Naive thymus-derived CD4-positive, alpha-beta T cell (primary cell): ENCODE data around the gene GALNT13. TPM values are rescaled to one million over a fixed set of nuclear protein-coding genes. Genes with fewer than 3 reads are reported as not detected.

Experiments
- ATAC-seq: fragments of 150-1000 bp; cut with Tn5 transposase; 2 replicates; pipeline ENCODE4 v1.10.0; 2021; ENCODE audit warnings: mild to moderate bottlenecking, moderate library complexity
- CTCF ChIA-PET: fragments of 350-600 bp; sonication (Branson Sonifier 250); formaldehyde crosslinking; loops from one replicate; lab custom pipeline; 2021; ENCODE audit warnings: antibody characterized with exemption; lab: Charles Lee
- POLR2A ChIA-PET: fragments of 350-600 bp; sonication (Branson Sonifier 250); formaldehyde crosslinking; loops from one replicate; lab custom pipeline; 2021; ENCODE audit warnings: antibody characterized with exemption, inconsistent platforms; lab: Charles Lee
- DNase-seq, 9 donors: peaks; one replicate each; pipeline versions ENCODE4 v3.0.0 to v3.0.0-alpha.2; 2020 to 2022; ENCODE audit warnings: mixed read lengths in 1 of 9
- H3K27ac ChIP-seq: one replicate; pipeline ENCODE4 v1.7.0; 2013; ENCODE audit warnings: mild to moderate bottlenecking, low read depth, low read length, moderate library complexity
- H3K27me3 ChIP-seq, 2 donors: one replicate each; pipeline ENCODE4 v1.7.0; 2013; ENCODE audit warnings: low read length in 2 of 2, mild to moderate bottlenecking in 2 of 2, moderate library complexity in 2 of 2; ENCODE audit not compliant: control insufficient read depth in 2 of 2, insufficient read depth in 2 of 2
- H3K36me3 ChIP-seq, 3 experiments: 1 replicate in 2 of 3; 2 replicates in 1 of 3; pipeline ENCODE4 v1.7.0; 2013; ENCODE audit warnings: low read length in 3 of 3, mild to moderate bottlenecking in 3 of 3, moderate library complexity in 1 of 3; ENCODE audit not compliant: insufficient read depth in 3 of 3, control insufficient read depth in 2 of 3
- H3K4me1 ChIP-seq, 2 donors: one replicate each; pipeline ENCODE4 v1.7.0; 2013; ENCODE audit warnings: low read length in 2 of 2, mild to moderate bottlenecking in 2 of 2, moderate library complexity in 1 of 2; ENCODE audit not compliant: control insufficient read depth in 2 of 2, insufficient read depth in 2 of 2
- H3K4me3 ChIP-seq: 2 replicates; pipeline ENCODE4 v1.7.0; 2013; ENCODE audit warnings: mild to moderate bottlenecking, low read length
- H3K9me3 ChIP-seq, 3 experiments: 1 replicate in 2 of 3; 2 replicates in 1 of 3; pipeline ENCODE4 v1.7.0; 2013; ENCODE audit warnings: low read length in 3 of 3; ENCODE audit not compliant: control insufficient read depth in 2 of 3
- H3K27ac Mint-ChIP-seq, 9 donors: one replicate each; pipeline ENCODE4 v1.8.0; 2020 to 2022; ENCODE audit warnings: mixed read lengths in 9 of 9, mild to moderate bottlenecking in 8 of 9, moderate library complexity in 5 of 9, inconsistent platforms in 2 of 9
- H3K27me3 Mint-ChIP-seq, 5 donors: one replicate each; pipeline ENCODE4 v1.8.0; 2021 to 2022; ENCODE audit warnings: mixed read lengths in 5 of 5, mild to moderate bottlenecking in 1 of 5
- H3K36me3 Mint-ChIP-seq, 5 donors: one replicate each; pipeline ENCODE4 v1.8.0; 2020 to 2022; ENCODE audit warnings: mixed read lengths in 5 of 5, mild to moderate bottlenecking in 3 of 5, inconsistent platforms in 1 of 5
- H3K4me1 Mint-ChIP-seq, 7 donors: one replicate each; pipeline ENCODE4 v1.8.0; 2020 to 2022; ENCODE audit warnings: mixed read lengths in 7 of 7, mild to moderate bottlenecking in 3 of 7, inconsistent platforms in 1 of 7
- H3K4me3 Mint-ChIP-seq, 10 donors: one replicate each; pipeline ENCODE4 v1.8.0; 2020 to 2022; ENCODE audit warnings: mild to moderate bottlenecking in 10 of 10, mixed read lengths in 10 of 10, moderate library complexity in 6 of 10, inconsistent platforms in 2 of 10
- H3K9me3 Mint-ChIP-seq, 11 donors: one replicate each; pipeline ENCODE4 v1.8.0; 2020 to 2022; ENCODE audit warnings: mixed read lengths in 11 of 11, mild to moderate bottlenecking in 4 of 11, inconsistent platforms in 1 of 11, moderate library complexity in 1 of 11
- intact Hi-C, 2 donors: fragments of 100-400 bp; cut with micrococcal nuclease; formaldehyde crosslinking; loops; one replicate each; pipeline ENCODE4 v1.15.1; 2023
- polyA plus RNA-seq, 2 donors: library from polyadenylated mRNA; unstranded; fragments of 300-500 nt; fragmentation: Illumina TruSeq; gene quantifications; one replicate each; pipeline ENCODE4 v1.2.3, GENCODE V29; 2021
- total RNA-seq, 6 experiments: library from RNA in 5 of 6; stranded (reverse) in 5 of 6; gene quantifications; 1 replicate in 5 of 6; 2 replicates in 1 of 6; pipeline ENCODE4 v1.2.3 and lab custom pipeline; 2021 to 2026

Gene GALNT13
- total and polyA plus RNA-seq, 7 experiments from 2014 or later: 0.44 TPM; not detected in 6

- Histone ChIP-seq H3K36me3 (no peaks in the 10 kb centered on the region), H3K27me3 (no peaks in the 10 kb centered on the region), H3K4me3 (no peak overlapping the region), H3K27ac (no peak overlapping the region), H3K4me1 (no peaks in the 10 kb centered on the region), H3K9me3 (no peaks in the 10 kb centered on the region)
- no peaks in the 10 kb centered on the region for H3K27me3 Mint-ChIP-seq
- H3K9me3 Mint-ChIP-seq: peaks cover 0 to 13% (median 1%) of the 10 kb centered on the region in 11 donors
- H3K4me1 Mint-ChIP-seq: no peaks in the 10 kb centered on the region
- ChIA-PET POLR2A (no interaction called here), CTCF (no interaction called here)
- ATAC-seq (no peak), DNase-seq (no peak)
- H3K36me3 Mint-ChIP-seq: no peaks in the 10 kb centered on the region
- no peak overlapping the region for H3K27ac Mint-ChIP-seq
- no peak overlapping the region for H3K4me3 Mint-ChIP-seq
- intact Hi-C loops: no loop called here
These were observed 302.2 kb downstream of the GALNT13 start for GRCh38 chr2:154173919-154174318.

DNA sequence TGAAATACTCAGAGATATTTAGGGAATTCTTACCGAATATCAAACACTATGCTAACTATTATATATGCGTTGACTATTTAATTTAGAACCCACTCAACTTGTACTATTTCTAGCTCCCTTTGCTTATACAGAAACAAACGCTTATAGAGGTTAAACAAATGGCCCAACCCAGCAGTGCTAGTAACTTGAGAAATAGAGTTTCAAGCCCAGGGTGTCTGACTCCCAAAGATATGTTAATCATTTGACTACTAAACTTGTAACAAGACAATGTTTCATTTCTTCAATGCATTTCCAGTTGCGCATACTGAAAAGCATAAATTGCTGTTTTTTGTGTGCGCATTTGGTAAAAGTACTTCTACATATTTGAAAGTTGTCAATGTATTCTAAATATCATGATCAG lies 310.3 kb downstream of the GALNT13 start:
- Histone ChIP-seq H3K27ac (no peak overlapping the region), H3K27me3 (no peaks in the 10 kb centered on the region), H3K36me3 (no peaks in the 10 kb centered on the region), H3K9me3 (no peaks in the 10 kb centered on the region), H3K4me3 (no peak overlapping the region), H3K4me1 (no peaks in the 10 kb centered on the region)
- Mint-ChIP-seq H3K4me3 (no peak overlapping the region), H3K36me3 (no peaks in the 10 kb centered on the region), H3K27ac (no peak overlapping the region), H3K4me1 (no peaks in the 10 kb centered on the region), H3K9me3 (peaks cover 0 to 22% (median 11%) of the 10 kb centered on the region in 11 donors), H3K27me3 (no peaks in the 10 kb centered on the region)
- ChIA-PET CTCF (no interaction called here), POLR2A (no interaction called here)
- DNase-seq (no peak), ATAC-seq (no peak)
- intact Hi-C loops: no loop called here

DNA sequence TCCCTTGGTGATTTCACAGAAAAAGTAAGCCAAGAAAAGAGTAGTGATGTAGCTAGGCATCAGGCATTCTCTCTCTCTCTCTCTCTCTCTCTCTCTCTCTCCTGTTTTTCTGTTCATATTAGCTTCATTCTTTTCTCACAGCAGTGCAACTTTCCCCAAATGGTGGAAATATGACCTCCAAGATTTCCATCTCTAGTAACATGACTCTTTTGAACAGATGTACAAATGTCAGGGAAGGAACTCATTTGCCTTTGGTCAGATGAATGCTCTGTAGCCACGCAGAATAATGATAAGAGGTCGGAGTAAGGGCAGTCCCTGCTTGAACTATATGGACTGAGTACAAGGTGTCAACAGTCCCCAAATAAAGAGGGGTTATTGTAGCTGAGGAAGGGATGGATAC lies 316.2 kb downstream of the GALNT13 start:
- POLR2A ChIA-PET: no interaction called here
- peaks cover 2 to 39% (median 10%) of the 10 kb centered on the region in 11 donors for H3K9me3 Mint-ChIP-seq
- Histone ChIP-seq H3K4me1 (no peaks in the 10 kb centered on the region), H3K4me3 (no peak overlapping the region), H3K27ac (no peak overlapping the region), H3K9me3 (no peaks in the 10 kb centered on the region), H3K27me3 (no peaks in the 10 kb centered on the region), H3K36me3 (no peaks in the 10 kb centered on the region)
- CTCF ChIA-PET: no interaction called here
- H3K4me3 Mint-ChIP-seq: no peak overlapping the region
- H3K36me3 Mint-ChIP-seq: no peaks in the 10 kb centered on the region
- no peak overlapping the region for H3K27ac Mint-ChIP-seq
- no peaks in the 10 kb centered on the region for H3K27me3 Mint-ChIP-seq
- intact Hi-C loops: no loop called here
- DNase-seq: no peak
- no peaks in the 10 kb centered on the region for H3K4me1 Mint-ChIP-seq
- no peak for ATAC-seq

DNA sequence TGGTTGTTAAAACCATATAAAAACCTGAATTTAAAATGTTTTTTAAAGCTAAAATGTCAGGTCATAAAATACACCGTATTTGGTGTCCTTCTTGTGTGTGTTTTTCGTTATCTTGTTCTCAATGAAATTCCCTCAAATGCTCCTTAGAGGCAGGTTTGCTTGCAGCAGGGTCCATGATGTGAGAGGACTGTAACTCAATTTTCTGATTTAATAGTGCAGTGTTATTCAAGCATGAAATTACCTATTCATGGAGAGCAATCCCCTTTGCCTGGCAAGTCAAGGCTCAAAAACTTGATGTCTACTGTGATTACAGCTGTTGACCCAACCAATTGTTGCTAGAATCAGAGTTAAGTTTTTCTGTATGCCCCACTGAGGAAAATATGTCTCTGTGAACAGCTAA lies 318.2 kb downstream of the GALNT13 start:
- Mint-ChIP-seq H3K27ac (no peak overlapping the region), H3K27me3 (no peaks in the 10 kb centered on the region), H3K4me3 (no peak overlapping the region), H3K4me1 (peaks cover 0 to 1% (median 0%) of the 10 kb centered on the region in 7 donors), H3K36me3 (no peaks in the 10 kb centered on the region), H3K9me3 (peaks cover 0 to 31% (median 9%) of the 10 kb centered on the region in 11 donors)
- Histone ChIP-seq H3K27me3 (no peaks in the 10 kb centered on the region), H3K27ac (no peak overlapping the region), H3K4me3 (no peak overlapping the region), H3K4me1 (no peaks in the 10 kb centered on the region), H3K9me3 (no peaks in the 10 kb centered on the region), H3K36me3 (no peaks in the 10 kb centered on the region)
- intact Hi-C loops: no loop called here
- ATAC-seq: no peak
- DNase-seq: no peak
- CTCF ChIA-PET: no interaction called here
- POLR2A ChIA-PET: no interaction called here

DNA sequence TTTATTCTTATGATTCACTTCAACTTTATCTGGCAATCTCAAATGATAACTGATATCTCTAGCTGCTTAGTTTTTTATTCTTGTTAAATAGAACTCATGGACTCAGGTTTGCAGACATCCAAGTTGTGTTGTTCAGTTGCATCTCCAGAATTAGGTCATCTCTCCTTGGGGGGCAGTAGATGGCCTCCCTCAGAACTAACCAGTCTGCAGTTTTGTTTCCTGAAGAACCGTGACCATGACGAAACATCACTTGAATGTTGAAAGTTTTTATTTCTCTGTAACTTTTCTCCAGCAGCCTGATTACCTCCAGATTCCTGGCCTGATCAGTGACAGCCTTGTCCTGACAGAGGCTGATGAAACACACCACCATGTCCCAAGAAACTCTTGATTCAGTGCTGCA lies 321.5 kb downstream of the GALNT13 start:
- no peaks in the 10 kb centered on the region for H3K36me3 Mint-ChIP-seq
- intact Hi-C loops: no loop called here
- ChIA-PET CTCF (no interaction called here), POLR2A (no interaction called here)
- H3K9me3 ChIP-seq: no peaks in the 10 kb centered on the region
- DNase-seq: no peak
- no peaks in the 10 kb centered on the region for H3K36me3 ChIP-seq
- no peak for ATAC-seq
- no peak overlapping the region for H3K4me3 ChIP-seq
- no peaks in the 10 kb centered on the region for H3K27me3 ChIP-seq
- no peak overlapping the region for H3K27ac ChIP-seq
- no peak overlapping the region for H3K4me3 Mint-ChIP-seq
- no peaks in the 10 kb centered on the region for H3K4me1 ChIP-seq
- peaks cover 0 to 2% (median 0%) of the 10 kb centered on the region in 7 donors for H3K4me1 Mint-ChIP-seq
- no peak overlapping the region for H3K27ac Mint-ChIP-seq
- peaks cover 0 to 12% (median 2%) of the 10 kb centered on the region in 11 donors for H3K9me3 Mint-ChIP-seq
- no peaks in the 10 kb centered on the region for H3K27me3 Mint-ChIP-seq

- CTCF ChIA-PET: no interaction called here
- H3K4me3 ChIP-seq: no peak overlapping the region
- intact Hi-C loops: no loop called here
- H3K9me3 Mint-ChIP-seq: peaks cover 0 to 12% (median 2%) of the 10 kb centered on the region in 11 donors
- H3K9me3 ChIP-seq: no peaks in the 10 kb centered on the region
- H3K4me1 ChIP-seq: no peaks in the 10 kb centered on the region
- no peaks in the 10 kb centered on the region for H3K36me3 Mint-ChIP-seq
- ATAC-seq (no peak), DNase-seq (no peak)
- POLR2A ChIA-PET: no interaction called here
- H3K27me3 ChIP-seq: no peaks in the 10 kb centered on the region
- H3K27ac ChIP-seq: no peak overlapping the region
- peaks cover 0 to 2% (median 0%) of the 10 kb centered on the region in 7 donors for H3K4me1 Mint-ChIP-seq
- no peaks in the 10 kb centered on the region for H3K27me3 Mint-ChIP-seq
- H3K36me3 ChIP-seq: no peaks in the 10 kb centered on the region
- H3K27ac Mint-ChIP-seq: no peak overlapping the region
- H3K4me3 Mint-ChIP-seq: no peak overlapping the region
These were observed 323.4 kb downstream of the GALNT13 start for GRCh38 chr2:154194909-154195643.

GRCh38 chr2:154195644-154196195 lies 324.0 kb downstream of the GALNT13 start:
- H3K4me3 ChIP-seq: no peak overlapping the region
- intact Hi-C loops: no loop called here
- H3K27me3 ChIP-seq: no peaks in the 10 kb centered on the region
- no peaks in the 10 kb centered on the region for H3K9me3 ChIP-seq
- peaks cover 0 to 2% (median 0%) of the 10 kb centered on the region in 7 donors for H3K4me1 Mint-ChIP-seq
- H3K36me3 Mint-ChIP-seq: no peaks in the 10 kb centered on the region
- POLR2A ChIA-PET: no interaction called here
- no peak overlapping the region for H3K27ac ChIP-seq
- H3K27me3 Mint-ChIP-seq: no peaks in the 10 kb centered on the region
- peaks cover 0 to 12% (median 2%) of the 10 kb centered on the region in 11 donors for H3K9me3 Mint-ChIP-seq
- no peak for DNase-seq
- no peak overlapping the region for H3K4me3 Mint-ChIP-seq
- no peak for ATAC-seq
- no peaks in the 10 kb centered on the region for H3K4me1 ChIP-seq
- no peaks in the 10 kb centered on the region for H3K36me3 ChIP-seq
- CTCF ChIA-PET: no interaction called here
- H3K27ac Mint-ChIP-seq: no peak overlapping the region
